ENCODE measurements around the gene PRPH2. TPM values are rescaled to one million over a fixed set of nuclear protein-coding genes. Genes with fewer than 3 reads are reported as not detected.

The PRPH2 gene
- total and polyA plus RNA-seq, 11 donors = 0.23 to 2.6 (median 0.91) TPM

GRCh38 chr6:42751055-42751454, 28.7 kb upstream of the PRPH2 start:
- no peak for DNase-seq
- intact Hi-C loops (cut with DNase I) = loop anchor here in 1 of 10 donors (2.0 kb wide), 1 partner anchor 30 kb away; no protein-coding TSS in a partner anchor

GRCh38 chr6:42748203-42748898, 26.0 kb upstream of the PRPH2 start:
- Histone ChIP-seq H3K36me3 (peaks cover 0 to 3% (median 0%) of the 10 kb centered on the region in 9 donors), H3K27me3 (no peaks in the 10 kb centered on the region), H3K4me1 (peaks cover 0 to 37% (median 24%) of the 10 kb centered on the region in 12 donors), H3K9me3 (no peaks in the 10 kb centered on the region), H3K4me3 (peak overlapping the region in 6 of 12 donors; percentile 75 to 99 (median 90)), H3K27ac (peak overlapping the region in 4 of 12 donors; percentile 11 to 97 (median 90))
- WGBS, 4 donors = 65 to 69% (median 68%) methylated on average over 8 of the region's 8 CpGs
- ATAC-seq (no peak), DNase-seq (no peak)
- intact Hi-C loops (cut with DNase I) = loop anchor here in 5 of 10 donors (5.0 kb wide), 2 partner anchors 34 to 129 kb away; partner anchors contain the start of genes BICRAL (in 3 of the 5) and RPL7L1 (in 2 of the 5)
- no peak for TF ChIP-seq POLR2A (IDR thresholded peaks at IDR 0.05)
- TF ChIP-seq, protein P1, sequence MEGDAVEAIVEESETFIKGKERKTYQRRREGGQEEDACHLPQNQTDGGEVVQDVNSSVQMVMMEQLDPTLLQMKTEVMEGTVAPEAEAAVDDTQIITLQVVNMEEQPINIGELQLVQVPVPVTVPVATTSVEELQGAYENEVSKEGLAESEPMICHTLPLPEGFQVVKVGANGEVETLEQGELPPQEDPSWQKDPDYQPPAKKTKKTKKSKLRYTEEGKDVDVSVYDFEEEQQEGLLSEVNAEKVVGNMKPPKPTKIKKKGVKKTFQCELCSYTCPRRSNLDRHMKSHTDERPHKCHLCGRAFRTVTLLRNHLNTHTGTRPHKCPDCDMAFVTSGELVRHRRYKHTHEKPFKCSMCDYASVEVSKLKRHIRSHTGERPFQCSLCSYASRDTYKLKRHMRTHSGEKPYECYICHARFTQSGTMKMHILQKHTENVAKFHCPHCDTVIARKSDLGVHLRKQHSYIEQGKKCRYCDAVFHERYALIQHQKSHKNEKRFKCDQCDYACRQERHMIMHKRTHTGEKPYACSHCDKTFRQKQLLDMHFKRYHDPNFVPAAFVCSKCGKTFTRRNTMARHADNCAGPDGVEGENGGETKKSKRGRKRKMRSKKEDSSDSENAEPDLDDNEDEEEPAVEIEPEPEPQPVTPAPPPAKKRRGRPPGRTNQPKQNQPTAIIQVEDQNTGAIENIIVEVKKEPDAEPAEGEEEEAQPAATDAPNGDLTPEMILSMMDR (IDR thresholded peaks at IDR 0.05) = no peak

More at GRCh38 chr6:42751055-42751454, 28.7 kb upstream of the PRPH2 start:
- no peak for TF ChIP-seq POLR2A (IDR thresholded peaks at IDR 0.05)
- TF ChIP-seq, protein P1 (IDR thresholded peaks at IDR 0.05) = no peak
- Histone ChIP-seq H3K4me3 (no peak overlapping the region), H3K9me3 (no peaks in the 10 kb centered on the region), H3K36me3 (no peaks in the 10 kb centered on the region), H3K27ac (no peak overlapping the region), H3K27me3 (no peaks in the 10 kb centered on the region), H3K4me1 (peaks cover 0 to 20% (median 7%) of the 10 kb centered on the region in 12 donors)
- WGBS, 4 donors = 59 to 80% (median 76%) methylated on average over 3 of the region's 3 CpGs
- ATAC-seq = no peak

- H3K27me3 ChIP-seq = no peaks in the 10 kb centered on the region
- H3K27ac ChIP-seq = peak overlapping the region; percentile 85 to 97 (median 94)
- 0 to 2% (median 1%) methylated on average over 32 to 55 of the region's 55 CpGs for WGBS, 4 donors
- peaks cover 0 to 37% (median 24%) of the 10 kb centered on the region in 12 donors for H3K4me1 ChIP-seq
- ATAC-seq = peak; percentile 69 to 84 (median 80)
- intact Hi-C loops (cut with DNase I) = loop anchor here (1.0 to 5.0 kb wide), 9 partner anchors 20 to 133 kb away; partner anchors contain the start of genes BICRAL (in 9 of the 10) and RPL7L1 (in 4 of the 10)
- peaks cover 0 to 3% (median 0%) of the 10 kb centered on the region in 9 donors for H3K36me3 ChIP-seq
- peak; percentile 83 to 92 (median 87) for DNase-seq
- H3K4me3 ChIP-seq = peak overlapping the region; percentile 70 to 99 (median 90)
- no peaks in the 10 kb centered on the region for H3K9me3 ChIP-seq
- TF ChIP-seq POLR2A (IDR thresholded peaks at IDR 0.05) = peak in 1 of 2 donors; percentile 84
- TF ChIP-seq, protein P1 (IDR thresholded peaks at IDR 0.05) = no peak
These were observed 24.3 kb upstream of the PRPH2 start for GRCh38 chr6:42746463-42747391.

Data from heart left ventricle (tissue), 16 donors.